HEK293T (cell line): ENCODE data around the gene THSD7A.

Source experiments
- CTCF ChIA-PET: fragments of 350-600 bp; formaldehyde crosslinking; extraction: SDS; loops from one replicate; lab custom pipeline; 2021; ENCODE audit warnings: antibody characterized with exemption, inconsistent platforms; lab: Yijun Ruan, JAX
- POLR2A ChIA-PET: fragments of 350-600 bp; formaldehyde crosslinking; extraction: SDS; loops from one replicate; lab custom pipeline; 2020; ENCODE audit warnings: antibody characterized with exemption, inconsistent platforms; lab: Yijun Ruan, JAX
- DNase-seq: peaks from one replicate; pipeline ENCODE4 v3.0.0; 2012; ENCODE audit warnings: mixed read lengths; ENCODE audit errors: extremely low spot score
- ARNT ChIP-seq: fragments of 450-650 bp; IDR thresholded peaks from 2 replicates; pipeline ENCODE4 v1.6.1; 2017; ENCODE audit warnings: mild to moderate bottlenecking
- BHLHE40 ChIP-seq: fragments of 450-650 bp; IDR thresholded peaks from 2 replicates; pipeline ENCODE4 v1.6.1; 2016; ENCODE audit warnings: mild to moderate bottlenecking, moderate library complexity, borderline replicate concordance
- CTBP1 ChIP-seq: fragments of 450-650 bp; IDR thresholded peaks from 2 replicates; pipeline ENCODE4 v1.6.1; 2016; ENCODE audit warnings: borderline replicate concordance
- ELF4 ChIP-seq: fragments of 450-650 bp; IDR thresholded peaks from 2 replicates; pipeline ENCODE4 v1.6.1; 2017; ENCODE audit warnings: antibody characterized with exemption
- FOXA1 ChIP-seq: fragments of 450-650 bp; IDR thresholded peaks from 2 replicates; pipeline ENCODE4 v1.6.1; 2016; ENCODE audit warnings: mild to moderate bottlenecking
- FOXK2 ChIP-seq: fragments of 450-650 bp; IDR thresholded peaks from 2 replicates; pipeline ENCODE4 v1.6.1; 2016; ENCODE audit warnings: mild to moderate bottlenecking
- FOXM1 ChIP-seq: fragments of 450-650 bp; IDR thresholded peaks from 2 replicates; pipeline ENCODE4 v1.6.1; 2017; ENCODE audit warnings: mild to moderate bottlenecking, borderline replicate concordance
- HDGF ChIP-seq: fragments of 450-650 bp; IDR thresholded peaks from 2 replicates; pipeline ENCODE4 v1.6.1; 2017; ENCODE audit warnings: antibody characterized with exemption, borderline replicate concordance
- L3MBTL2 ChIP-seq: fragments of 450-650 bp; conservative IDR thresholded peaks from 2 replicates; pipeline ENCODE4 v1.6.1; 2016; ENCODE audit warnings: mild to moderate bottlenecking
- LEF1 ChIP-seq: fragments of 450-650 bp; IDR thresholded peaks from 2 replicates; pipeline ENCODE4 v1.6.1; 2017; ENCODE audit warnings: mild to moderate bottlenecking, borderline replicate concordance
- NFRKB ChIP-seq: fragments of 450-650 bp; IDR thresholded peaks from 2 replicates; pipeline ENCODE4 v1.6.1; 2016; ENCODE audit warnings: mild to moderate bottlenecking, moderate library complexity
- SP1 ChIP-seq: fragments of 450-650 bp; IDR thresholded peaks from 2 replicates; pipeline ENCODE4 v1.6.1; 2017
- SUZ12 ChIP-seq: fragments of 450-650 bp; IDR thresholded peaks from 2 replicates; pipeline ENCODE4 v1.6.1; 2016; ENCODE audit warnings: mild to moderate bottlenecking
- TARDBP ChIP-seq: fragments of 450-650 bp; IDR thresholded peaks from 2 replicates; pipeline ENCODE4 v1.6.1; 2016
- ZNF384 ChIP-seq: fragments of 450-650 bp; IDR thresholded peaks from 2 replicates; pipeline ENCODE4 v1.6.1; 2016
- TF ChIP-seq, protein P1 (sequence below): fragments of 450-650 bp; IDR thresholded peaks from 2 replicates; pipeline ENCODE4 v1.6.1; 2016

The THSD7A gene

DNA sequence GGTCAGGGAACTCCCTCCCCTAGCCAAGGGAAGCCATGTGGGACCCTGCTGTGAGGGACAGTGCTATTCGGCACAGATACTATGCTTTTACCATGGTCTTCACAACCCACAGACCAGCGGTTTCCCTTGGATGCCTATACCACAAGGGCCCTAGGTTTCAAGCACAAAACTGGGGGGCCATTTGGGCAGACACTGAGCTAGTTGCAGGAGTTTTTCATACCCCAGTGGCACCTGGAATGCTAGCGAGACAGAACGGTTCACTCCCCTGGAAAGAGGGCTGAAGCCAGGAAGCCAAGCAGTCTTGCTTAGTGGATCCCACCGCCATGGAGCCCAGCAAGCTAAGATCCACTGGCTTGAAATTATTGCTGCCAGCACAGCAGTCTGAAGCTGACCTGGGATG lies 156.8 kb downstream of the THSD7A start:
- TF ChIP-seq FOXM1 (no peak), SUZ12 (no peak), CTBP1 (no peak), ARNT (no peak), ZNF384 (no peak), TARDBP (no peak), FOXA1 (no peak)
- ChIA-PET CTCF (no interaction called here), POLR2A (no interaction called here)
- DNase-seq: no peak

DNA sequence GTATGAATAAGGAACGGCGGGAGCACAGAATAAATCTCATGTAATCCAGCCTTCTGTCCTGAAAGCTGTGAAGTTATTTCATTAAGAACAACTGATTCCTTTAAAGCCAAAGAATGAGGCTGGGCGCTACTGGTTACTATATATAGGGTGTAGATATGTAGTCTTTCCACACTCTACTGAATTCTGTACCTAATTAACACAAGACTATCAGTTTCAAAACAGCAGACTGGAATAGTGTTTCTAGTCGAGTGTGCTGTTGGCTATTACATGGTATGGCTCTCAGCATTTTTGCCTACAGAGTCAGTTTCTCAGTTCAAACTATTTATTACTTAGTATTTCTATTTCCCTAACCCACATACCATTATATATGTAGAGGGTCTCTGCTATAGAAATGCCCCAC lies 163.3 kb downstream of the THSD7A start:
- CTCF ChIA-PET: no interaction called here
- POLR2A ChIA-PET: no interaction called here
- DNase-seq: no peak
- TF ChIP-seq ELF4: no peak
- no peak for TF ChIP-seq ARNT
- no peak for TF ChIP-seq CTBP1
- TF ChIP-seq, protein P1, sequence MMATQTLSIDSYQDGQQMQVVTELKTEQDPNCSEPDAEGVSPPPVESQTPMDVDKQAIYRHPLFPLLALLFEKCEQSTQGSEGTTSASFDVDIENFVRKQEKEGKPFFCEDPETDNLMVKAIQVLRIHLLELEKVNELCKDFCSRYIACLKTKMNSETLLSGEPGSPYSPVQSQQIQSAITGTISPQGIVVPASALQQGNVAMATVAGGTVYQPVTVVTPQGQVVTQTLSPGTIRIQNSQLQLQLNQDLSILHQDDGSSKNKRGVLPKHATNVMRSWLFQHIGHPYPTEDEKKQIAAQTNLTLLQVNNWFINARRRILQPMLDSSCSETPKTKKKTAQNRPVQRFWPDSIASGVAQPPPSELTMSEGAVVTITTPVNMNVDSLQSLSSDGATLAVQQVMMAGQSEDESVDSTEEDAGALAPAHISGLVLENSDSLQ: no peak
- TF ChIP-seq FOXK2: no peak
- no peak for TF ChIP-seq SUZ12
- TF ChIP-seq LEF1: no peak
- TF ChIP-seq FOXM1: no peak
- TF ChIP-seq L3MBTL2: no peak
- TF ChIP-seq SP1: no peak
- TF ChIP-seq NFRKB: no peak
- TF ChIP-seq TARDBP: no peak
- no peak for TF ChIP-seq BHLHE40
- no peak for TF ChIP-seq HDGF
- TF ChIP-seq FOXA1: no peak
- no peak for TF ChIP-seq ZNF384

DNA sequence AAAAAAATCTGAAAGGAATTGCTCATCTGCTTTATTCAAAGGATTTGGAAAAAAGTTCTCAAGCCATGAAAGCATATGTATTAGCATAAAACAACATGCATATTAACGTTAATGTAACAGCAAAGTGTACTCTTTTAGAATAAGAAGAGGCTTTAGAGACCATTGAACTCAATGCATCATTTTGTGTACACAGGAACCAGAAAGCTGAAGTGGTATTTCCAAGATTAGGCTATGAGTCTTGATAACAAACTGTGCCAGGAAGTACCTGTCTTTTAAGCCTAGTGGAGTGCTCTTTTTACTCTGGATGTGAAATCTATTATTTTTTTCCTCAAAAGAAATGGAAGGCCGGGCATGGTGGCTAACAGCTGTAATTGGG lies 164.2 kb downstream of the THSD7A start:
- POLR2A ChIA-PET: no interaction called here
- TF ChIP-seq FOXK2 (no peak), HDGF (no peak), LEF1 (no peak), L3MBTL2 (no peak), TARDBP (no peak), NFRKB (no peak)
- no peak for DNase-seq
- CTCF ChIA-PET: no interaction called here

DNA sequence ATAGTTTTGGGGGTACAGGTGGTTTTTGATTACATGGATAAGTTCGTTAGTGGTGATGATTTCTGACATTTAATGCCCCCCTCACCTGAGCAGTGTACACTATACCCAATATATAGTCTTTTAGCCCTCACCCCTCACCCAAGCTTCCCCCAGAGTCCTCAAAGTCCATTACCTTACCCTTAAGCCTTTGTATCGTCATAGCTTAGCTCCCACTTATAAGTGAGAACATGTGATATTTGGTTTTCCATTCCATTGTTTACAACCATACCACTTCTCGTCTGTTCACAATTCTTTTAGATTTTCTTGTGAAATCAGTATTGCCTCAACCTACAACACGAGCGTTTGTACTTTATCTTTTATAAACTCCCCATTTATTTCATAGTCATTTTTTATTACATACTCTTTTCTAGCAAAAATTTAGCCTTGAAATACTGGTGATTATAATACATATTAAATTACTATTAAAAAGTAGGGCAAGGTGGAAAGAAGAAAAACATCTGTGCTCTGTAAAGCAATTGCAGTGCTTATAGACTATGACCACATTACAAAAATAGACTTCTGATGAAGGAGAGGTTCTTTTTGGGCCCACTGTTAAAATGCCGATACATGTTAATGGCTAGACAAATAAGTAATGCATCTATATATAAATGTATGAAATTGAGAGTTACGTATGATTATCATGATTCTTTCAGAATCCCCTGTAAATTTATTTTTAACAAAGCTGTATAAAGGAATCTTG lies 164.8 kb downstream of the THSD7A start:
- no peak for TF ChIP-seq HDGF
- no peak for TF ChIP-seq SP1
- no peak for TF ChIP-seq BHLHE40
- no peak for TF ChIP-seq FOXK2
- TF ChIP-seq ELF4: no peak
- TF ChIP-seq FOXM1: no peak
- no peak for TF ChIP-seq ZNF384
- TF ChIP-seq L3MBTL2: no peak
- TF ChIP-seq NFRKB: no peak
- DNase-seq: no peak
- POLR2A ChIA-PET: no interaction called here
- CTCF ChIA-PET: no interaction called here

DNA sequence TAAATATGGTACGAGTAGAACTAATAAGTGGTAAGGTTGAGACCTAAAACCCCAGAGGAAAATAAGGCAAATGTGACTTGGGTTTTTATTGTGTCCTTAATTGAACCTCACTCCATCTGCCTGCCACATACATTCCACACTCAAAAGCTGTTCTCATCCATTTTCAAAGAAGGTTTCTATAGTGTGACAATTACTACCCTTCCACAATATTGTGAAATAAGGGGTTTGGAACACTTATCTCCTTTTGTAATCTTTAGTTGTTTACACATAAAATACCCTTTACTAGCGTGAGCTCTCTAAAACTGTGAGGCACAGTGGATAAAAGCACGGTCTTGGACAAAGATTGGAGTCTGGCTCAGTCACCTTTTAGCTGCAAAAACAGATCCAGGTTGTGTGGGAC lies 166.6 kb downstream of the THSD7A start:
- no peak for DNase-seq

DNA sequence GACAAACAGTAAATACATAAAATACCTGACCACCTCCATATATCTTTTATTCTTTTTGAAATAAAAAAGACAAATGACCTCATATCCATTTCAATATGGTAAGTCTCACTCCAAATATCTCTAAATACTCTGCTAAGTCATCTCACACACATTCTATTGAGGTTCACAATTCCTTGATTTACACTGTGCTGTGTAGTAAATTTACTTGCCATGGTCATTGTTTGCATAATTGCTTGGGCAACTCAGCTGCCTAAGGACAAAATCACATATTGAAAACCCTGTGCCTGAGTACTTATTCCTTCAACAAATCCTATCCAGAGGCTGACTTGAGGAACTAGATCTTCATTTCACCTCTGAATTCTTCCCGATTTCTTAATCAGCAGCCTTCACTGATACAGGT lies 176.4 kb downstream of the THSD7A start:
- ChIA-PET CTCF (no interaction called here), POLR2A (no interaction called here)
- no peak for DNase-seq
- TF ChIP-seq, protein P1: no peak
- TF ChIP-seq BHLHE40: no peak
- TF ChIP-seq FOXK2: no peak
- TF ChIP-seq NFRKB: no peak
- TF ChIP-seq ZNF384: no peak
- TF ChIP-seq TARDBP: no peak
- TF ChIP-seq SUZ12: no peak
- TF ChIP-seq CTBP1: no peak
- TF ChIP-seq SP1: no peak
- TF ChIP-seq ELF4: no peak
- no peak for TF ChIP-seq ARNT
- TF ChIP-seq LEF1: no peak
- TF ChIP-seq FOXA1: no peak

More for the DNA sequence above, 166.6 kb downstream of the THSD7A start:
- ChIA-PET CTCF (interaction anchor here (0.6 kb wide), 1 partner anchor 9 kb away, joined by 3 read pairs; no protein-coding TSS in a partner anchor), POLR2A (no interaction called here)
- TF ChIP-seq ZNF384 (no peak), ELF4 (no peak), LEF1 (no peak)
- TF ChIP-seq, protein P1: no peak

DNA sequence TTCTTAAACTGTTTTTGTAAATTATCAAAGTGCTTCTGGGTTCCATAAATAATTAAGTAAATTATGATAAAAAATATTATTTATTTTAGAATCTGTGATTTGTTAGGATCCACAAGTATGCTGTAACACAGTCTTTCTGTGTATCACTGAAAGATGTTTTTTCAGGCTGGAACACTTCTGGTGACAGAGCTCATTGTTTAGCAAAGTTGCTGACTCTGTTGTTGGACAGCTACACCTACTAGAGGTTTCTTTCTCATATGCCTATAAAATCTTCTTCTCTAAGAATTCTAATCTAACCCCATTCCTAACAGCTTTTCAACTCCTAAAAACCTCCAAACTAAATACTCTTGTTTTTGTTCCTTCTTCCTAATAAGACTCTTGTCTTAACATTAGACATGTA lies 176.8 kb downstream of the THSD7A start:
- TF ChIP-seq BHLHE40 (no peak), L3MBTL2 (no peak), ELF4 (no peak), TARDBP (no peak), FOXK2 (no peak), ZNF384 (no peak), FOXM1 (no peak)
- CTCF ChIA-PET: no interaction called here

More for the DNA sequence above, 176.8 kb downstream of the THSD7A start:
- DNase-seq: no peak
- POLR2A ChIA-PET: no interaction called here
